GM21576 (cell line): ENCODE measurements around the gene PTPRQ.

ENCODE experiments used
- ATAC-seq: cut with Tn5 transposase; IDR thresholded peaks from one replicate; pipeline ENCODE4 v1.9.1; 2021; ENCODE audit warnings: mild to moderate bottlenecking, moderate library complexity; ENCODE audit not compliant: unreplicated experiment

The PTPRQ gene

DNA sequence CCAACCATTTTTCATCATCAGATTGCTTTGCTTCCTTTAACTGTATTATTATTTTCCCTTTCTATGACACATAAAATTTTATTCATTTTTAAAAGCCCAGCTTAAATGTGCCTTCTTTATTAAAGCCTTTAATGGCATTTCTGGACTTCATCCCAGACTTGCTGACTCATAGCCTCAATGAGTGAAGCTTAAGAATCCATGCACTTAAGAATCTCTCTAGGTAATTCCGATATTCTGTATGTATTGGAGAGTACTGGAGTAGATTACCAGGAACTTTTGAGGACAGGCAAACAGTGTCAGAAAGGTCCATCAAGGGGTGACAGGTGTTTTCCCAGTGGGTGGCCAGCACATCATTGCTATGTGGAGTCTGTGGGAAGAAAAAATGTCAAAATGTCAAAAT lies 107.9 kb downstream of the PTPRQ start:
- ATAC-seq = no peak

DNA sequence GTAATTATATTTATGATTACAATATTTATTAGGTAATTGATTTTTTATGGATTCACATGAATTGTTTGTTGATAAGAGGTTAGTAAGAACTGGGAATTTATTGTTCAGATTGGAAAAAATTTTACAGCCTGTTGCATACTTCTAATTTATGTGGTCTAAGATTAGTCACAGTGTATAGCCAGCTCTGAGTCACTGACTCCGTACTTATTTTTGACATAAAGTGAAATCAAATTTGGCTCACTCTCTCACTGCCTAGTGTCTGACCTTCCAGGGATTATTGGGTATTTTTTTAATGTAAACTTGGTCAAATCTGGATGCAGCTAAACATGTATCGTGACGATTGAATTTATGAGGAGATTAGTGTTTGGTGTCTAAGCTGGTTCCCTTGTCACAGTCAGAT lies 109.3 kb downstream of the PTPRQ start:
- ATAC-seq = no peak

DNA sequence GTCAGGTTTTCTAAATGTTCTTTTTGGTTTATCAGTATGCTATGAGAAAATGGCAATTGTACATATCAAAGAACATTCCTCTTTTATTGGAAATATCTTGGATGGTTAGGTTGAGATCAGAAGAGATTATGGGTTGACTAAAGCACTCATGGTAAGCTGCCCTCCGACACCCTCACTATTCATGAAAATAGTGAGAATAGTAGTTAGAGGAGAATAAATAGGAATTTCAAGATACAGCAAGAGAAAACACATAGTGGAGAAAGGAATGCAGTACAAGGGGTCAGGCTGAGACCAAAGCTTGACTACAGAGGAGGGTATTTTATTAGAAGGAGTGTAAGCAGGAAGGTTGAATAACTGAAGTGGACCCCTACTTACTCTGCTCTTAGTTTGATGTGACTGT lies 112.5 kb downstream of the PTPRQ start:
- no peak for ATAC-seq

DNA sequence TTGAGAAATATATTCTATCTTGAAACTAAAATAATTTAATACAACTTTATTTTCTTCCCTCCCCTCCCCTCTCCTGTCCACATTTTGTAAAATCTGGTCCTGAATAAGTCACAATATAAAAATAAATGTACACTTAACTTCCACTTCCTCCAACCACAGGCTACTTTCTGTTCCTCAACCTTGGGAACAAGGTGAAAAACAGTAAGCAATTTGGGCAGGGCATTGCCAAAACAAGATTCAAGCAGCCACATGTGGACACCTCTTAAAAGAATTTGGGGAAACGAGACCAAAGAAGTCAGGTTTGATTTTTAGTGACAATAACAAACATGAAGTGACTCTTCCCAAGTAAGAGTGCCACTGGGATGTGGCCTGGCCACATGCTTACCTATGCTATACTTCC lies 115.7 kb downstream of the PTPRQ start:
- ATAC-seq = no peak

DNA sequence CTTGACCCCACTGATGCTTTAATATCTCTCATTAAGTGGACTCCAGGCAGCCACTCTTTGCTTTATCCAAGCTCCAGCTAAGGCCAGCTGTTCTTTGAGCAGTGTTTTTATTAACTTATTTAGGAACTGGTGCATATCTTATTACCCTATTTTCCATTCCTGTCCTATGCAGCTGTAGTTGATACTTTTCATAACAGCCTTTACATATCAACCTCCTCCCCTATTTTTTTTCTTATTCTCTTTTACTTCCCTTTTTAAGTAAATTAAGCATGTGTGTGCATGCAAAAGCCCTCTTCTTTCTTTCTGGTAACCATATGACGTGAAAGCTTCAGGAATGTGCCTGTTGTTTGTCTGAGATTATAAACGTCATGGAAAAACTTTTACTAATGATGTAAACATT lies 121.2 kb downstream of the PTPRQ start:
- ATAC-seq = no peak

DNA sequence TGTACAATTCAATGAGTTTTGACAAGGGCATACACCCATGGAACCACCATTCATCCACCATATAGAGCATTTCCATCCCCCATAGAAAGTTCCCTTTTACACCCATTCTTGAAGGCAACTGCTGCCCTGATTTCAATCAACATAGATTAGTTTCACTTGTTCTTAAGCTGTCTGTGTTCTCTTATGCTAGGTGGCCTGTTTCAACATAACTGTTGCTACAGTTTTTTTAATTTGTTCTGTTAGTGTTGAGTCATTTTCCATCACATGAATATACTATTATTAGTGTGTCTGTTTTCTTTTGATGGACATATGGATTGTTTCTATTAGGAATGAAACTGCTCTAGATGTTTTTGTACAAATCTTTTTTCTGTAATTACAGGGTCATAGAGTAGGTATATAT lies 123.4 kb downstream of the PTPRQ start:
- ATAC-seq = no peak

DNA sequence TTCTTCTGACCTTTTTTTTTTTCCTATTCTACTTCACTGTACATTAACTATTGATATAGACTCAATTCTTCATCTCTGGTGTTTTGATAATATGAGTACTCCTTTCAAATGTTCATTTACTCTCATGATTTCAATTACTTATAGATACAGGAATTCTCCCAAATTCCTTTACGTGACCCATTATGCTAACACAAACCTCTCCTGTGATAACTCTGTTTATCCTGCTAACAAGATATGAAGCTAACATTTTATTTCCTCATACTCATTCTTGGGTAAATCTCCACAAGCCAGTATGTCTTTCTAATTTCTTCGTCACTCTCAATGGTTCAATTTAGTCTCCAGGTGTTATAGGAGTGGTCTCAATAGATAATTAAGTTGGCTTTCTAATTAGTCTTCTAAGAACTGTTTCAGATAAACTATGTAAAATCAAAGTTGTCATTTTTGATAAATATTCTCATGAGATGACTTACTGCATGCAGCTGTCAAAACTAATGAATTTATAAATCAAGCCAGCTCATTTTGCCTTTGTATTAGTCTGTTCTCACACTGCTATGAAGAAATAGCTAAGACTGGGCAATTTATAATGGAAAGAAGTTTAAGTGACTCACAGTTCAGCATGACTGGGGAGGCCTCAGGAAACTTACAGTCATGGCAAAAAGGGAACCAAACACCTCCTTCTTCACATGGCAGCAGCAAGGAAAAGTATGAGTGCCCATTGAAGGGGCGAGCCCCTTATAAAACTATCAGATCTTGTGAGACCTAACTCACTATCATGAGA lies 132.8 kb downstream of the PTPRQ start:
- ATAC-seq = no peak

DNA sequence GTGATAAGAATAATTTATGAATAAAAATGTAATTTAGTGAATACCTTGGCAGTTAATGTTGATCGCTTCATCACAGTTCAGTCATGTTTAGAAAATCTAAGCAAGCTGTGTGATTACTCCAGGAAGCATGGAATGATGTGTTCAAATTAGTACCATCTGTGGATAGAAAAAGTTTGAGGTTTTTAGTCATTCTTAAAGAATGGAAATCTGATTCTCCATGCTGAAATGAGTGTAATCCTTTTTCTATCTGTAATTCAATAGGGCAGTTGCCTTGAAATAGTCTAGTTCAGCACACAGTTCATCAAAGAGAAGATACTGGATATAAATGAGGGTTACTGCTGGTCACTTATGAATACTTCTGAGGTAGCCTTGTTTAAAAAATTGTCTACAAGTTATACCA lies 136.2 kb downstream of the PTPRQ start:
- ATAC-seq = no peak

DNA sequence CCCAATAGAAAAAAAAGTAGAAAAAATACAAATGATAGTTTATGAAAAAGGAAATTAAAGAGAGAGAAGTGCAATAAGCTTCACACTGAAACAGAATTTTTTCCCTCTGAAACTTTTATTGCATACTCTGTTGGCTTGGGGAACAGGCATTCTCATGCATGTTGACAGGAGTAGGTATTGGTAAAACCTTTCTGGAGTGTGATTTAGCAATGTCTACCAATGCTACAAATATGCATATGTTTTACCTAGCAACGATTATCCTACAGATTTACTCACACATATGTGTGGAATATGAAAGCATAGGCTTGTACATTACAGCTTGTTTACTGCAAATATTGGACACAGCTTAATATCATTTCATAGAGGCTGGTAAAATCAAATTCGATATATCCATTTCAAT lies 137.7 kb downstream of the PTPRQ start:
- no peak for ATAC-seq

DNA sequence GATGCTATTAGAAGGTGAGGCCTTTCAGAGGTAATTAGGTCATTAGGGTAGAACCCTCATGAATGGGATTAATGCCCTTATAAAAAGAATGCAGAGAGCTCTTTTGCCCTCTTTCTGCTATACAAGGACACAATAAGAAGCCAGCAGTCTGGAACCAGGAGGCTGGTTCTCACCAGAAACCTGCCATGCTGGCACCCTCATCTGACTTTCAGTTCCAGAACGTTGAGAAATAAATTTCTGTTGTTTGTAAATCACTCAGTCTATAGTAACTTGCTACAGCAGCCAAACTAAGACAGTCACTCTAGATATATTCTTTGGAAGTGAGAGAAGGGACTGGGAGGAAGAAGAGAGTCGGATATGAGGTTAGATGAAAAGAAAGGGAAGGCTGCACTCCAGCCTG lies 138.4 kb downstream of the PTPRQ start:
- ATAC-seq = no peak

DNA sequence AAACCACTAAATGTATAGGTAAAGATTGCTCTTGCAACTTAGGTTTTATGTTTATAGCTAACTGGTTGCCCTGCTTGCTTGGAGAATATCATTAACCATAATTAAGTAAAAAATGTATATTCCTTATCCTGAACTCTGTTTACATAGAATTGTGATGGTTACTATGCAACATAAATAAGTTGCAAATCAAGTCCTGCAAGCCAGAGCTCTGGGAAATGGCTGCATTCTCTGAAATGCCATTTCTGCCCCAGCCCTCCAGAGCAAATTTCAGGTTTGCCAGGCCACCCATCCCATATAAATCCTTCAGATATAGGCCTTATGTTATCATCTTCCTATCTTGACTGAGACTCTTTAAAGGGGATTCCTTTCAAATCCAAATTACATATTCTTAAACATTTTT lies 145.0 kb downstream of the PTPRQ start:
- ATAC-seq = no peak

DNA sequence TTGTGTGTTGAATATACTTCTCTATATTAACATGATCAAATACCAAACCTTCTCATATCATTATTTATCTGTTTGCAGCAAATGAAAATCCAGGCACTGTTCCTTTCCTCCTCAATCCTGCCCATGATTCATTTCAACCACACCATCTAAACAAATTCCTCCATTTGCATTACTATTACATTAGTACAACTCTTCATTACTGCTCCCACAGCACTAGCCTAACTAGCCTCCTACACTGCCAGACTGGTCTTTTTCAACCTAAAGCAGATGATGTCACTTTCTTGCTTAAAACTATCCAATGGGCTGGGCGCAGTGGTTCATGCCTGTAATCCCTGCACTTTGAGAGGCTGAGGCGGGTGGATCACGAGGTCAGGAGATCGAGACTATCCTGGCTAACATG lies 146.1 kb downstream of the PTPRQ start:
- no peak for ATAC-seq

DNA sequence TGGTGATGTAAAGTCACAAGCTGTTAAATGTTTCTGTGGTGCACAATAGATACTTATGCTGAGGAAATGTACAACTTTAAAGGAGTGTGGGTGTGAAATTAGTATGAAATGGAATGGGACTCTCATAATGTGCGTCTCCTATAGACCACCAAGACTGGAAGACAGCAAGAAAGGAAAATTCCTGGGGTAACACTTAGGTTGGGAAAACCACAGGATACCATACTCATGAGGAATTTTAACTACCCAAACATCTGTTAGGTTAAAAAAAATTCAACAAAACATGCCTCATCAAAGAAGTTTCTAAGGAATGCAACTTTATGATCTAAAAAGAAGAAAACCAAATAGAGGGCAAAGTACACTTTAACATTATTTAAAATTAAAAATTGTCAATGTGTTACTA lies 149.7 kb downstream of the PTPRQ start:
- no peak for ATAC-seq

DNA sequence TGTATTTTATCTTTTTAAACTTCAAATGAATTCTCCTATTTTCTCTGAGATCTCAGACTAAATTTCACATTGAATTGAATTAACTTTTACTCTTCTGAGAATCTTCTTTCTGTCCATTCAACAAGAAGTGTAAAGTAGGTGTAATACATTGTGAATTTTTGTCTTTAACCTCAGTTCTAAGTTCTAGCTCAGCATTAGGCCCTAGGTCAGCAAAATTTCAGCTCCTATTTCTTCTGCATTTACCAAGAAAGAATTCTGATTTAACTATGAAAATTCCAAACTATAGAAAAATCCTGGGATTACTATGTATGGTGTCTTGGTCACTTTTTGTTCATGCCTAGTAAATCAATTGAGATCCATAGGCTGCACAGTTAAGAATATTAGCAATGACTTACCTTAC lies 152.5 kb downstream of the PTPRQ start:
- ATAC-seq = no peak

DNA sequence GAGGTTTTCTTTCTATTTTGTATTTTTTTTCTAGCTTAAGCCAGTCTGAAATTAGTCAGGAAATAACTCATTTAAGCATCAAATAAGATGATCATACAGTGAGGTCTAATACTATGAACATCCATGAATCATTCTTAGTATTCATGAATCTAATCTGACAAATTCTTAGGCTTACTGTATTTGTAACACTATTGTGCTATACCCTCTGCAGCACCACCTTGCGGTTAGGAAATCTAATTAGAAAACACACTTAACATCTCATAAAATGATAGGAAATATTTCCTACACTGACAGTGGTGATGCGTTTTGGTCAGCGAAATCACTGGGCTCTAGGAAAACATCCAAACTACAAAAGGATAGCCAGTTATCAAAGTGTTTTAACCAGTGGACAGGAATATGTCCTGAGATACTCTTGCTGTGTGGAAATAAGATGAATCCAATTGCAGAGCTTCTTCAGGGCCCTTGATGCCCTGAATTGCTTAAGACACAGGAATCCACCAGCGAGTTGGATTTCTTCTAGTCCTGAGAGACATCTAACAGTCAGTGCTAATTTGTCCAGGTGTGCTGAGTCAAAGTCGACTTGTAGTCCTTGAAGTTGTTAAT lies 154.1 kb downstream of the PTPRQ start:
- no peak for ATAC-seq

DNA sequence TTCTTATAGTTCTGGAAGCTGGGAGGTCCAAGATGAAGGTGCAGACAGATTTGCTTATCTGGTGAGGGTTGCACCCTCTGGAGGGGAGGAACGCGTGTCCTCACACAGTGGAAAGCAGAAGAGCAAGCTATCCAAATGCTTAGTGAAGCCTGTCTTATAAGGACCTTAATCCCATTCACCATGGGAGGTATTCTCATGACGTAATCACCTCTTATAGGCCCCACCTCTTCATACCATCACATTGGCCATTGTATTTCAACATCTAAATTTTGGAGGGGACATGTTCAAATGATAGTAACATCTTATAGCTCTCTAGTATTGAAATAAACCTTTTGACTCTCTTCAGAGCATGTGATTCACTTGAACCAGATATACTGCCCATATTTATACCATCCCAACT lies 158.4 kb downstream of the PTPRQ start:
- ATAC-seq = no peak

DNA sequence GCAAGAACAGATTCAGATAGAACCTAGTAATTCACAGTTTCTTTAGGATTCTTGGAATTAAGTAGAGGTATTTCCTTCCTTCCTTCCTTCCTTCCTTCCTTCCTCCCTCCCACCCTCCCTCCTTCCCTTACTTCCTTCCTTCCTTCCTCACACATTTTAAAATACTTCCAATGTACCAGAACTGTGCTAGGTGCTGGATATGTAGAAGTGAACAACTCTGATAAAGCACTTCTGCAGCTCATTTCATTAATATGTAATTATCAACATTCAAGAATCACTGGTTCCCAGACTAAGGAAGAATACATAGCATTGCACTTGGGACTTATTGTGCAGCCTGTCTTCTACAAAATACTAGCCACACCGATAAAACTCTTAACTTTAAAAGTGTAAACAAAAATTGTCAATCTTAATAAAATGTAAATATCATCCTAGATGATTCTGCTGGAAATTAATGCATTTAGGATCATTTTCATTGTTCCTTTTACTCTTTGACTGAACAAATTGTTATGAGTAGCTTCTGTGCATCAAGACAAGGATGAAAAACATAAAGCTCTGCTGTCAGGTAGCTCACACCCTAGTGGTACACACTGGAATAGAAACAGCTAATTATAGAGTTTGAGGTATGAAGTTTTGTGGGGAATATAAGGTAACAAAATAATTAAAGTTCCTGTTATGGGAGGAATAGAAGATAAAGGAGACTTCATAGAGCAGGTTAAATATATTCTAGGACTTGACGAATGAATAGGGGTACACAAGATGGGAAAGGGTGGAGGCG lies 163.5 kb downstream of the PTPRQ start:
- ATAC-seq = no peak

DNA sequence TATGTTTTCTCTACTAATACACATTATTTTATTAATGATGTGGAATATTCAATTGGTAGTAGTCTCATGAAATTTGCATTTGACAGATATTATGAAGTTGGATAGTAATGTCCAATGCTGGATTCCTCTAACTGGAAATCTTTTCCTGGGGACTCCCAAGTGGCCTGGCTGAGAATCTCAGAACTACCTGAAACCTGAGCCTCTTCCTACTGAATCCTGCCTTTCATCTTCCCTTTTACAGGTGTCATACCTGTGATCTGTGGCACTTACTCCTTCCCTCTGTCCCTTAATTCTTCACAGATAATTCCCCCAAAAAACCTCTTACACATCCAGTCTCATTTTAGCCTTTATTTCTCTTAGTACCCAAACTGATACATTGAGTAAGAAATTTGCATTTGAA lies 173.7 kb downstream of the PTPRQ start:
- no peak for ATAC-seq

DNA sequence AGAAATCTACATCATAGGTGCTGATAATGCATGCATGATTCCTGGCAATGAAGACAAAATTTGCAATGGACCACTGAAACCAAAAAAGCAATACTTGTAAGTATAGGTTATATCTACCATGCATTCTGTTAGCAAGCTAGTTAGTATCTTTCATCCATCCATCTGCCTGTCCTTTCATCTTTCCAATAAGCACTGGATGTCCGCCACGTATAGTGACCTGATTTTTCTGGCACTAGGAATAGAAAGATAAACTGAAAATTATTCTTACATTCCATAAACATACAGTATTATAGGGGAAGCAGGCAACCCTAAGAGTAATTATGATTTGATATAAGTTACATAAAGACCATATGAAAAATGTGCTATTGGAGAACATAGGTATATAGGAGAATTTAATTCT lies 176.2 kb downstream of the PTPRQ start:
- no peak for ATAC-seq

DNA sequence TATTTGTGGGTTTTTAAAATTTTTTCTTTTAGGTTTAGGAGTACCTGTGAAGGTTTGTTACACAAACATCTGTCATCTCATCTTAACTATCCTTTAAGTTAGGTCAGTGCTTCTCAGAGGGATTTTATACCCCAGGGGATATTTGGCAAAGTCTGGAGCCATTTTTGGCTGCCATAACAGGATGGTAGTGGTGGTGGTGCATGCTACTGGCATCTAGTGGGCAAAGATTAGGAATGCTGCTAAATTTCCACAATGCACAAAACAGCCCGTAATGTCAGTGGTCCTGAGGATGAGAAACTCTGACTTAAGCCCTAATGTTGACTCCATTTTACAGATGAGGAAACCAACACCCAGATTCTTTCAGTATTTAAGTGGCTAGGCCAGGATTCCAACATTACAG lies 178.2 kb downstream of the PTPRQ start:
- ATAC-seq = no peak

DNA sequence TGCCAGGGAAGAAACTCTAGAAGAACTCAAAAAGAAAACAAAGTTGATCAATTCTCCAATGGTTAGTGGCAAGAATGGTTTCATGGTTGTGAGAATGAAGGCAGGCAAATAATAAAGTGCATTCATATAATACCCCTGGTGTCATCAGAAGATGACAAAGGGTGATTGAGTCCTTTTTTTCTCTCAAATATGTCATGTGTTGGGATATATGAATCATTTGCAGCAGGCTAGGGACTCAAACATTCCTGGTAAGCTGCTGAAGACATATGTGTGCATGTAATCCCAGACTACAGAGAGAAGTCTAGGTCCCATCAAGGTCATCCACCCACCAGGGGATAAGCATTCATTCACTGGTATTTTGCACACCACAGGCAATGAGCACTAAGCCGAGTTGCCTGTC lies 181.0 kb downstream of the PTPRQ start:
- ATAC-seq = no peak

DNA sequence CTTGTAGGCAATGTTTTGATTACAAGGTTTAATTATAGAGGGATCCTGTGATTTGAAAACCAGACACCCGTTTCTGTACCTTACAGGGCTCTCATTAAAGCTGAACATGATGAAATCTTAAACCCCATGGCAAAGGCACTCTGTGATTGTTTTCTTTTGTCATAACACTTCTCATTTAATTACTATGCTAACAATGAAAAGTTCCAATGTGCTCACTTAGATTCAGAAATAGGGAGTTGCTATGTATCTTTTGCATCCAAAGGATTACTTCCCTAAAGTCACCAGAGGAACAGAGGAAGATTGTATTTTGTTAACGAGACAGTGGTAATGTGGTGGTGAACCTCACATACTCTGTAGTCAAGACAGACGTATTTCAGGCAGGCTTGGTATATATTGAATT lies 181.9 kb downstream of the PTPRQ start:
- no peak for ATAC-seq
